Choroid plexus epithelial cell (primary cell): ENCODE measurements around the gene ILKAP.

Experiments
- DNase-seq: peaks from one replicate; pipeline ENCODE4 v3.0.0-alpha.2; 2010; ENCODE audit warnings: low read depth
- H3K4me3 ChIP-seq: 2 replicates; pipeline ENCODE4 v1.5.1; 2011; ENCODE audit warnings: low read depth, mild to moderate bottlenecking, control low read depth, low read length, moderate library complexity
- CTCF ChIP-seq: conservative IDR thresholded peaks from 2 replicates; pipeline ENCODE4 v1.5.1; 2011; ENCODE audit warnings: low read depth, mild to moderate bottlenecking, control low read depth, inconsistent platforms, low read length, moderate library complexity

The ILKAP gene

GRCh38 chr2:238148981-238149380, 54.5 kb downstream of the ILKAP start:
- TF ChIP-seq CTCF: no peak
- H3K4me3 ChIP-seq: no peak overlapping the region
- DNase-seq: no peak

- no peak overlapping the region for H3K4me3 ChIP-seq
- no peak for TF ChIP-seq CTCF
Measured at GRCh38 chr2:238146884-238147544, 56.5 kb downstream of the ILKAP start.

GRCh38 chr2:238145851-238146250, 57.6 kb downstream of the ILKAP start:
- no peak for DNase-seq
- no peak for TF ChIP-seq CTCF
- H3K4me3 ChIP-seq: no peak overlapping the region

More at GRCh38 chr2:238146884-238147544, 56.5 kb downstream of the ILKAP start:
- no peak for DNase-seq

GRCh38 chr2:238145046-238145445, 58.4 kb downstream of the ILKAP start:
- TF ChIP-seq CTCF: no peak
- H3K4me3 ChIP-seq: no peak overlapping the region
- DNase-seq: no peak

GRCh38 chr2:238144262-238144661, 59.2 kb downstream of the ILKAP start:
- TF ChIP-seq CTCF: no peak
- H3K4me3 ChIP-seq: no peak overlapping the region
- DNase-seq: no peak

GRCh38 chr2:238143239-238143951, 60.1 kb downstream of the ILKAP start:
- no peak overlapping the region for H3K4me3 ChIP-seq
- no peak for DNase-seq
- no peak for TF ChIP-seq CTCF
